DOHH2 (cell line): Measurements from ENCODE around the gene CAPZA2.
A peak's percentile ranks its signal among the peaks of the same experiment; 100 is the strongest.
"Not testable (repeated sequence)": the region's sequence is repeated elsewhere in the genome, so short reads cannot be mapped to it uniquely, and the experiment has no call there.

Source experiments
- H3F3A ChIP-seq: fragments of 200-600 bp; sonication (generic), shearing (Covaris generic); 2 replicates; pipeline ENCODE4 v1.6.0; 2016; ENCODE audit warnings: antibody characterized with exemption, mild to moderate bottlenecking; ENCODE audit not compliant: control insufficient read depth, insufficient read depth
- H3K27ac ChIP-seq: fragments of 200-600 bp; sonication (generic); 2 replicates; pipeline ENCODE4 v1.5.1; 2014; ENCODE audit warnings: low read depth, mild to moderate bottlenecking, low read length, moderate library complexity
- H3K27me3 ChIP-seq: fragments of 200-600 bp; sonication (generic); 2 replicates; pipeline ENCODE4 v1.6.1; 2014; ENCODE audit warnings: mild to moderate bottlenecking, low read length, mixed read lengths; ENCODE audit not compliant: control insufficient read depth
- H3K36me3 ChIP-seq: fragments of 200-600 bp; sonication (generic); 2 replicates; pipeline ENCODE4 v1.6.1; 2014; ENCODE audit warnings: mild to moderate bottlenecking, low read length, moderate library complexity, mixed read lengths; ENCODE audit not compliant: control insufficient read depth
- H3K4me1 ChIP-seq: fragments of 200-600 bp; sonication (generic); 2 replicates; pipeline ENCODE4 v1.6.1; 2014; ENCODE audit warnings: mild to moderate bottlenecking, low read length, mixed read lengths; ENCODE audit not compliant: control insufficient read depth
- H3K4me2 ChIP-seq: fragments of 200-600 bp; sonication (generic); 2 replicates; pipeline ENCODE4 v1.6.0; 2014; ENCODE audit warnings: mild to moderate bottlenecking, low read length, moderate library complexity
- H3K4me3 ChIP-seq: fragments of 200-600 bp; sonication (generic); 2 replicates; pipeline ENCODE4 v1.5.1; 2014; ENCODE audit warnings: mild to moderate bottlenecking, low read length, mixed read lengths
- H3K79me2 ChIP-seq: fragments of 200-600 bp; sonication (generic); 2 replicates; pipeline ENCODE4 v1.6.1; 2014; ENCODE audit warnings: mild to moderate bottlenecking, low read length, mixed read lengths; ENCODE audit not compliant: control insufficient read depth
- H3K9me2 ChIP-seq: fragments of 200-600 bp; sonication (generic); replicated peaks from 2 replicates; pipeline ENCODE4 v1.6.1; 2014; ENCODE audit warnings: mild to moderate bottlenecking, low read length, mixed read lengths; ENCODE audit not compliant: control insufficient read depth
- H3K9me3 ChIP-seq: fragments of 200-600 bp; sonication (generic); 2 replicates; pipeline ENCODE4 v1.6.1; 2014; ENCODE audit warnings: antibody characterized with exemption, low read length, mixed read lengths; ENCODE audit not compliant: control insufficient read depth, insufficient read depth
- H4K20me1 ChIP-seq: fragments of 200-600 bp; sonication (generic); 2 replicates; pipeline ENCODE4 v1.6.0; 2014; ENCODE audit warnings: low read depth, mild to moderate bottlenecking, antibody characterized with exemption, low read length, moderate library complexity; ENCODE audit not compliant: control insufficient read depth, insufficient read depth
- EZH2phosphoT487 ChIP-seq: fragments of 200-600 bp; sonication (generic); IDR thresholded peaks from 2 replicates; pipeline ENCODE4 v1.6.1; 2017; ENCODE audit warnings: borderline replicate concordance, mild to moderate bottlenecking, antibody characterized with exemption, low read length, moderate library complexity, mixed read lengths
- TF ChIP-seq, protein P1 (sequence below): fragments of 200-600 bp; sonication (generic); IDR thresholded peaks from one replicate; pipeline ENCODE4 v1.5.1; 2014; ENCODE audit warnings: antibody characterized with exemption, mild to moderate bottlenecking, low read depth, low read length; ENCODE audit not compliant: poor library complexity, severe bottlenecking

The CAPZA2 gene

DNA sequence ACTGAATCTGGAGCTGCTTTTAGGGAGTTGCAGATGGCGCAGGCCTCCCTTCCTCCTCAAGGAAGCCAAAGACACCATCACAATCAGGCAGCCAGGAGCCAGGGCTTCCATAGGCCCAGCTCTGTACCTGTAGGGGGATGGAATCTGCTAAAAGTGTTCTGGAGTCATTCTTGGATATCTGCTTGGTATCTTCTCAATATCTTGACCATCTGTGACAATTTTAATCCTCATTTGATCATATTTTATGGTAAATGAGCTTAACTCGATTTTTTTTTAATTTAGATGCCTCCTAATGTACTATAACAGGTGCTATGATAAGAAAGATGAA lies 94.1 kb downstream of the CAPZA2 start:
- no peak overlapping the region for H3K4me3 ChIP-seq
- TF ChIP-seq, protein P1, sequence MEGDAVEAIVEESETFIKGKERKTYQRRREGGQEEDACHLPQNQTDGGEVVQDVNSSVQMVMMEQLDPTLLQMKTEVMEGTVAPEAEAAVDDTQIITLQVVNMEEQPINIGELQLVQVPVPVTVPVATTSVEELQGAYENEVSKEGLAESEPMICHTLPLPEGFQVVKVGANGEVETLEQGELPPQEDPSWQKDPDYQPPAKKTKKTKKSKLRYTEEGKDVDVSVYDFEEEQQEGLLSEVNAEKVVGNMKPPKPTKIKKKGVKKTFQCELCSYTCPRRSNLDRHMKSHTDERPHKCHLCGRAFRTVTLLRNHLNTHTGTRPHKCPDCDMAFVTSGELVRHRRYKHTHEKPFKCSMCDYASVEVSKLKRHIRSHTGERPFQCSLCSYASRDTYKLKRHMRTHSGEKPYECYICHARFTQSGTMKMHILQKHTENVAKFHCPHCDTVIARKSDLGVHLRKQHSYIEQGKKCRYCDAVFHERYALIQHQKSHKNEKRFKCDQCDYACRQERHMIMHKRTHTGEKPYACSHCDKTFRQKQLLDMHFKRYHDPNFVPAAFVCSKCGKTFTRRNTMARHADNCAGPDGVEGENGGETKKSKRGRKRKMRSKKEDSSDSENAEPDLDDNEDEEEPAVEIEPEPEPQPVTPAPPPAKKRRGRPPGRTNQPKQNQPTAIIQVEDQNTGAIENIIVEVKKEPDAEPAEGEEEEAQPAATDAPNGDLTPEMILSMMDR, result no peak
- TF ChIP-seq EZH2phosphoT487, result no peak
- H3K27ac ChIP-seq, result no peak overlapping the region
- H3K4me2 ChIP-seq, result no peak overlapping the region
- no peaks in the 10 kb centered on the region for H3K9me3 ChIP-seq
- no peaks in the 10 kb centered on the region for H3K9me2 ChIP-seq
- no peaks in the 10 kb centered on the region for H4K20me1 ChIP-seq
- H3K4me1 ChIP-seq, result peaks cover 38% of the 10 kb centered on the region
- no peaks in the 10 kb centered on the region for H3K27me3 ChIP-seq
- peaks cover 36% of the 10 kb centered on the region for H3K79me2 ChIP-seq
- H3F3A ChIP-seq, result peaks cover 11% of the 10 kb centered on the region
- no peaks in the 10 kb centered on the region for H3K36me3 ChIP-seq

DNA sequence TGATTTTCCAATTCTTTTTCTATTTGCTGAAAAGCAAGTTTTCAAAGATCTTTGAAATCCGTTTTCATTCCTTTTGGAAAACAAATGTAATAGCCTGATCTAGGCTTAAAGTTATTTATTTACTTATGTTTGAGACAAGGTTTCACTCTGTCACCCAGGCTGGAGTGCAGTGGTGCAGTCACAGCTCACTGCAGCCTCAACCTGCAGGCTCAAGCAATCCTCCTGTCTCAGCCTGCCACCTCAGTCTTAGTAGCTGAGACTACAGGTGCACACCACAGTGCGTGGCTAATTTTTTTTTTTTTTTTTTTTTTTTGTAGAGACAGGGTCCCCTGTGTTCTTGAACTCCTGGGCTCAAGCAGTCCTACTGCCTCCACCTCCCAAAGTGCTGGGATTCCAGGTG lies 95.5 kb downstream of the CAPZA2 start:
- H3K4me1 ChIP-seq, result peaks cover 33% of the 10 kb centered on the region
- H3K4me2 ChIP-seq, result peak overlapping the region; percentile 5; the same call in 1 of the 2 replicates
- no peaks in the 10 kb centered on the region for H3K27me3 ChIP-seq
- H3K36me3 ChIP-seq, result no peaks in the 10 kb centered on the region
- TF ChIP-seq, protein P1, result no peak
- no peak for TF ChIP-seq EZH2phosphoT487
- peaks cover 41% of the 10 kb centered on the region for H3K79me2 ChIP-seq
- H4K20me1 ChIP-seq, result no peaks in the 10 kb centered on the region
- peaks cover 8% of the 10 kb centered on the region for H3F3A ChIP-seq
- no peak overlapping the region for H3K4me3 ChIP-seq
- H3K9me3 ChIP-seq, result no peaks in the 10 kb centered on the region
- H3K27ac ChIP-seq, result no peak overlapping the region
- no peaks in the 10 kb centered on the region for H3K9me2 ChIP-seq

DNA sequence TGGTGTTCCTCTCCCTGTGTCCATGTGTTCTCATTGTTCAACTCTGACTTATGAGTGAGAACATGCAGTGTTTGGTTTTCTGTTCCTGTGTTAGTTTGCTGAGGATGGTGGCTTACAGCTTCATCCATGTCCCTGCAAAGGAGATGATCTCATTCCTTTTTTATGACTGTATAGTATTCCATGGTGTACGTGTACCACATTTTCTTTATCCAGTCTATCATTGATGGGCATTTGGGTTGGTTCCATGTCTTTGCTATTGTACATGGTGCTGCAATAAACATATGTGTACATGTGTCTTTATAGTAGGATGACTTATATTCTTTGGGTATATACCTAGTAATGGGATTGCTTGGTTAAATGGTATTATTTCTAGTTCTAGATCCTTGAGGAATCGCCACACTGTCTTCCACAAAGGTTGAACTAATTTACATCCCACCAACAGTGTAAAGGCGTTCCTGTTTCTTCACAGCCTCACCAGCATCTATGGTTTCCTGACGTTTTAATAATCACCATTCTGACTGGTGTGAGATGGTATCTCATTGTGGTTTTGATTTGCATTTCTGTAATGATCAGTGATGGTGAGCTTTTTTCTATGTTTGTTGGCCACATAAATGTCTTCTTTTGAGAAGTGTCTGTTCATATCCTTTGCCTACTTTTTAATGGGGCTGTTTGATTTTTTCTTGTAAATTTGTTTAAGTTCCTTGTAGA lies 99.7 kb downstream of the CAPZA2 start:
- not testable (repeated sequence) for H3K27me3 ChIP-seq, H4K20me1 ChIP-seq, H3K27ac ChIP-seq, H3K9me3 ChIP-seq, H3K4me3 ChIP-seq, H3K4me2 ChIP-seq, H3K9me2 ChIP-seq, H3F3A ChIP-seq, H3K36me3 ChIP-seq
- H3K4me1 ChIP-seq, result peaks cover 11% of the 10 kb centered on the region
- peaks cover 32% of the 10 kb centered on the region for H3K79me2 ChIP-seq

DNA sequence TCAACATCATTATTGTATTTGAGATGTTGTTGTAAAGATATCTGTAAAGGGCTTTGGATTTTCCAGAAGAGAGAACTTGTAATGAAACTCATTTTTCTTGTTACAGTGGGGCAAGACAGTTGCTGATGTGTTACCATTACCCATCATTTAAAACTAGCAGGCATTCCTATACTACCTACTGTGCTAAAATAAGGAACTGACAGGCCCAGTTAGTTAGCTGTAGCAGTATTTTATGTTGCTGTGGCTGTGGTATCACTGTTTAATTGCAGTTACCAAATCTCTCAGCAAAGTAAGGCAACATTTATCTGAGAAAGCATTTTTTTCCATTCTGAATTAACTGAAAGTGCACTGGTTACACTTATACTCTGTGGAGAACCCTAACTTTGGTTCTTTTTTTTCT lies 100.8 kb downstream of the CAPZA2 start:
- H3K9me2 ChIP-seq, result no peaks in the 10 kb centered on the region
- no peaks in the 10 kb centered on the region for H3F3A ChIP-seq
- peaks cover under 1% of the 10 kb centered on the region; the same call in 1 of the 2 replicates for H3K4me1 ChIP-seq
- H4K20me1 ChIP-seq, result 0 out of 2 replicates have a peak, but pooled peaks cover 5% of the 10 kb centered on the region
- no peak overlapping the region for H3K4me3 ChIP-seq
- no peaks in the 10 kb centered on the region for H3K9me3 ChIP-seq
- H3K79me2 ChIP-seq, result peaks cover 35% of the 10 kb centered on the region
- TF ChIP-seq EZH2phosphoT487, result no peak
- TF ChIP-seq, protein P1, result no peak
- H3K27me3 ChIP-seq, result no peaks in the 10 kb centered on the region
- H3K36me3 ChIP-seq, result no peaks in the 10 kb centered on the region
- H3K27ac ChIP-seq, result no peak overlapping the region
- no peak overlapping the region for H3K4me2 ChIP-seq
